ENCODE results near the gene TRPM3.

The TRPM3 gene

DNA sequence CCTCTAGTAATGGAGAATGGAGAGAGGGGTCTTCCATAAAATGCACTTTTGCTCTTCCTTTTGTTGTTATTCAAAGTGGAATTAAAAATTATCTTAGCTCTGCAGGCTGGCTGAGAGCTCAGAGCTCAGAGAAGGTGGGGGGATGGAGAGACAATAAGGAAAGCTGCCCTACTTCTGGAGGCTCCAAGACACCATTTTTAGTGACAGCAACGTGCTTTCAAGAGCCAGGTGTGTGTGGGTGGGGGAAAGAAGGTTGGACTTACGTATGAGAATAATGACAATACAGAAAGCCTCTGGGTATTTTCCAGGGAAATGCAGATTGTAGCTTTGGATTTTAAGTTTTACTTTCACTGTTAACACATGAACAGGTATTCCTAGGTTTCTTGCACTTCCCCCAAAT lies 173.9 kb downstream of the TRPM3 start:
- DNase-seq (ENCODE audit: low read depth) = no peak

GRCh38 chr9:70947086-70947485 lies 174.3 kb downstream of the TRPM3 start:
- DNase-seq (ENCODE audit: low read depth) = no peak

DNA sequence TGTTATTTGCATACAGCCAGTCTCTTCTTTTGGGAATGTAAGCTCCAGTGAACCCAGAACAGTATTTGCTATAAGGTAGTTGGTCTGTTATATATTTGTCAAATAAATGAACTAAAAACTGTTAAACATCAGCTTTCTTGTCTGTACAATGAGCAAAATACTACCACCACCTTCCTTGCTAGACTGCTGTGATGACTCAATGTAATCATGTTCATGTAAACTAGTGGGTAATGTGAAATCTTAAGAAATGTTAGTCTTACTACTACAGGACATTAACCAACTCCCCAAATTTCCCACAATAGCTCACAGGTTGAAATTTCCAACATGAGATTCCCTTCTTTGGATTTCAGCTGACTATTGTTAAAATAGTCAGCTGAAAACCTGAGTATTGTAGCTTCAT lies 176.1 kb downstream of the TRPM3 start:
- DNase-seq (ENCODE audit: low read depth) = no peak

- DNase-seq (ENCODE audit: low read depth) = no peak
These were observed 180.2 kb downstream of the TRPM3 start for GRCh38 chr9:70941191-70941590.

- DNase-seq (ENCODE audit: low read depth) = no peak
These were observed 180.8 kb downstream of the TRPM3 start for GRCh38 chr9:70940605-70941004.

GRCh38 chr9:70936536-70936935 lies 184.9 kb downstream of the TRPM3 start:
- no peak for DNase-seq (ENCODE audit: low read depth)

- peak; percentile 84 for DNase-seq (ENCODE audit: low read depth)
These were observed 185.6 kb downstream of the TRPM3 start for GRCh38 chr9:70935856-70936255.

GRCh38 chr9:70934642-70935041 lies 186.8 kb downstream of the TRPM3 start:
- no peak for DNase-seq (ENCODE audit: low read depth)

DNA sequence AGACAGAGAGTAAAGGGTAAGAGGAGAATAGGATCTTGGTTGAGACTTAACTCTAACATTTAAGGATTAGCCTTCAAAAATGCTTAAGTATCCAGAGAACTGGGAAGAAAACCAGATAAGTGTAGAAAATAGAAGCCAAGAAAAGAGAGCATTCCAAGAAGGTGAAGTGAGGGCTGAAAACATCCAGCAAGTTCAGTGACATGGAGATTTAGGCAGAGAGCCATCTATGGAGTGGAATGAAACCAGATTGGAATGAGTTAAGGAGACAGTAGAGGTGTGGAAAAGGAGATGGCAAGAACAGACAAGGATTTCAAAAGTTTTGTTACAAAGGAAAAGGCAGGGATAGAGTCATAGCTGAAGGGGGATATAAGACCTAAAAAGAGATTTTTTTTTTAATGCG lies 188.1 kb downstream of the TRPM3 start:
- DNase-seq (ENCODE audit: low read depth) = peak; percentile 68

DNA sequence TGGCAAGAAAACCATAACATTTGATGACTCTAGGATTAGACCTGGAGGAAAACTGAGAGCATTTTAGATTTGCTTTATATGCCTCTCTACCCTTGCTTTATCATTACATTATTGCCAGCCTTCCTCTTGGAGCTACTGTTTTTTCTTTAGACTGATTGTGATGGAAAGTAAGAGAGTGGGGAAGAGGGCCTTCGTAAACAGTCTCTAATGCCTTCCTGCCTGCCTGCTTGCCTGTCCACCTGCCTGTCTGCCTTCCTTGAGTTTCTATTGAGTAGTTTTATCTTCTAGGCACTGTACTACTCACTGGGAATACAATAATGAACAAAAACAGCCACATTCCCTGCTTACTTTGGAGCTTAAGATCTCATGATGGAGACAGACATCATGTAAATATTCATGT lies 189.3 kb downstream of the TRPM3 start:
- no peak for DNase-seq (ENCODE audit: low read depth)

DNA sequence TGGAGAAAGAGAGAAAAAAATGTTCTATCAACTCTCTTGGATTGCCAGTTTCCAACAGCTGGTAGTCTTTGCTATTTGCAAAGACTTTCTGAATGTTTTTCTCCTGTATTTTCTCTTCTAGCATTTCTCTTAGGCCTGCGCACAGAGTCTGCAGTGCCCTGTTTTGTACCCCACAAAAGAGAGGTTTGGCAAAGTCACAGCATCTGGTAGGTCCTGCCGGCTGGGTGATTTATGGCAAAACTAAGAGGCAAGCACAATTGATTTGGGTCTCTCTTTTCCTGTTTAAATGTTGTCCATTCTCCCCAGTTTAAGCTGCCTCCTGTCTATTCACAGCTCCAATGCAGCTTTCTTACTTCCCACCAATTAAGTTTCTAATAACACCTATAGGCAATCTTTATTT lies 193.9 kb downstream of the TRPM3 start:
- no peak for DNase-seq (ENCODE audit: low read depth)

DNA sequence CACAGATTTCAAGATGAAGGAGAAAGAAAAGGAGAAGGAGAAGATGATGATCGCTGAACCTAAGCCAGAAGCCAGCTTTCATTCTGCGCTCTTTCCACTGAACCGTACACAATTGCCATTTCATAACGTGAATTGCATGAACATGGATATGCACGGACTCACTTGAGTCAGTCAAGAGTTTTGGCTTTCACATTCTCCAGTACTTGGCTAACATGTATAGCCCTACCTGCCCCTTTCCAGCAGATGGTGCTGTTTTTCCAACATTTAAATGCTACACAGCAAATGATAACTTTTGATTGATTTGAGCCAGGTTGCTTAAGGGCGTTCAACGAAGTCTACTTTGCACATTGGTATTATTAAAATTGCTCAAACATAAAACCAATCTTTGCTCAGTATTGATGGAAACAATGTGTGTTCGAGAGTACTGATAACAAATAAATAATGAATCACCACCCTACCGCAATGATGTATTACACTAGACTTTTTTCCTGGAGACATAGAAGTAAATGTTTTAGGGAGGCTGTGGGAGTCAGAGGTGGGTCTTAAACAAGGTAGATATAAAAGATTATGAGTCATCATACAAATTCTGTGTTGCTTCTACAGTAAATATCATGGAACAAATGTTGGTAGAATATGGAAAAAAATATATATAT lies 196.4 kb downstream of the TRPM3 start:
- DNase-seq (ENCODE audit: low read depth) = peak; percentile 74

GRCh38 chr9:70924380-70924779 lies 197.0 kb downstream of the TRPM3 start:
- DNase-seq (ENCODE audit: low read depth) = peak; percentile 93

GRCh38 chr9:70923961-70924360 lies 197.5 kb downstream of the TRPM3 start:
- DNase-seq (ENCODE audit: low read depth) = no peak

- no peak for DNase-seq (ENCODE audit: low read depth)
These were observed 200.3 kb downstream of the TRPM3 start for GRCh38 chr9:70921136-70921535.

DNA sequence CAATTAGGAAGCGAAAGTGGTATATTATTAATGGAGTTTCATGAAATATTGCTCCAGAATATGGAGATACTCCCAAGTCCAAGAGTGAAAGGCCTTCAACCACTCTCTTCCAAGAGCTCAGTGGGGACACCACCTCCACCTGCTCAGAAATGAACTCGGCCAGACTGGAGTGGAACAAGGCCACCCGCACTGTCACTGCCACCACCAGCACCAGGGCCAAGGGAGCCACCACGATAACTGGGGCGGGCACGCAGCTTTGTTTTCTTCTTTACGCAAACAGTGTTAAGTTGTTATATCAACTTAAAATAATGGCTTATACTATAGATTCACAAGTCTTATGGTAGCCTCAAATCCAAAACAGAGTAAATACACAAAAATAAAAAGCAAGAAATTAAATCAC lies 204.1 kb downstream of the TRPM3 start:
- no peak for DNase-seq (ENCODE audit: low read depth)

GRCh38 chr9:70911791-70912190 lies 209.6 kb downstream of the TRPM3 start:
- DNase-seq (ENCODE audit: low read depth) = no peak

DNA sequence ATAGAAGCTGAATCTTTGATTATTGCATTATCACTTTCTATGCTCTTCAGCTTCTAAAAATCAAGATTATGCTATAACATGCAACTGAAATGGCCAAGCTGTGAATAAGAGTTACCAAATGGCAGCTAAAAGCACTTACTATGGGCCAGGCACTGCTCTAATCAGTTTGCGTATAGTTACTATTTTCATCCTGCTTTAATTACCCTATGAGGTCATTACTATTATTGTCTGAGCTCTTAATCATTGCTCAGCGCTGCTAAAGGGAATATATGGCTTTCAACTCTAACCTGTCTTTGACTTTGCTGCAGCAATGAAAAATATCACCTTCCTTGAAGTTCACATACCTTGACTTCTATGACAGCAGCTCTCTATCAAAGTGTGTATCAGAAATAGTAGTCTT lies 210.8 kb downstream of the TRPM3 start:
- DNase-seq (ENCODE audit: low read depth) = no peak

GRCh38 chr9:70902692-70903131 lies 218.7 kb downstream of the TRPM3 start:
- DNase-seq (ENCODE audit: low read depth) = peak; percentile 95

- no peak for DNase-seq (ENCODE audit: low read depth)
These were observed 219.2 kb downstream of the TRPM3 start for GRCh38 chr9:70902171-70902570.

DNA sequence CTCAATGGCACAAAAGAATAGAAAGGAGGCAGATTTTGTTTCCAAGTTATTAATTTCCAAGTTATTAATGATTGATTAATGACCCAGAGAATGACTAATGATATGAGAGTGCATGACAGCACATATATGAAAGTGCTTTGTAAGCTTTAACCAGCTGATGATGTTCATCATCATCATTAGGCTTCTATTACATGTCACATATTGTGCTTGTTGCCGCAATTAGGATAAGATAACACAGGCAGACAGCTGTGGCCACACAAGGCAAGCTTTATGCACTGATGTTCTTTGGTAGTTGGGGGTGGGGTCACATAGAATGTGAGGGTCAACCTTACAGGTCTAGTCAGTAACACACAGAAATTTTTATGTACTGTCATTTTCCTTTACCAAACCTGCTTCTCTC lies 219.7 kb downstream of the TRPM3 start:
- no peak for DNase-seq (ENCODE audit: low read depth)

DNA sequence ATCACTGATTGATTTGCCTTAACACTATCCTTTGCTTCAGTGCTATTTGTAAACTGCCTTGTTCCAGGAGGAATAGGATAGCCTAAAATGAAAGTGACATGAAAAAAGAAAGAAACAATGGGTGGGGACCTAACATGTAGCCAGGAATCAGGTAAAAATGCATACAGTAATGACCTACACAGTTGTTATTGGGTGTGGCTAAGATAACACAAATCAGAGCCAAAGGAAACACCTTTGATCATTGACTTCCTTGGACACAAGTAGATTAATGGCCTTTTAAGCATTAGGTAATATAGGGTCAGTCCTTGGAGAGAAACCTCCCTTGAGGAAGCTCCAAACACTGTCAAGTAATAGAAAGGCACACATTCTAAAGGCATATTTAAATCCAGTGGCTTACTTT lies 220.4 kb downstream of the TRPM3 start:
- no peak for DNase-seq (ENCODE audit: low read depth)

DNA sequence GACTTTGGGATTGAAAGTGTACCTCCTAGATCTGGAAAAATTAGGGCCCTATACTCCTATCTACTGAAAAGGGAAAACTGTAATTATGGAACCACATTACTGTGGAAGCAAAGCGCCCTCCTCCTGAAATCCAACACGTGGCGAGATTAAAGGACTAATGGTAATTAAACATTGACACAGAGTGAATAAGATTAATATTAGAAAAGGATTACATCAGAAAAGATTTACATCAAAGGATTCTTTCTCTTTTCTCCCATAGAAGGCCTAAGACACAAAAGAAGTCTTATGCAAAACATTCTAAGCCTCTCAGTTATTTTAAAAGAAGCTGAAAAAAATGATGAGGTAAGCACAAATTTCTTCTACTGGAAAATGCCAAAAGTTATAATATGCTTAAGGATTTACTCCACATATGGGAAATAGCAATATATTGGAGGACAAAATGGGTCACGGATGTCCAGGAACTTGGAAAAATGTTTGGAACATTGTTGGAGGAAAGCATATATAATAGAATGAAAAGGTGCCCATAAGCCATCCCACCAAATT lies 227.8 kb downstream of the TRPM3 start:
- no peak for DNase-seq (ENCODE audit: low read depth)

DNA sequence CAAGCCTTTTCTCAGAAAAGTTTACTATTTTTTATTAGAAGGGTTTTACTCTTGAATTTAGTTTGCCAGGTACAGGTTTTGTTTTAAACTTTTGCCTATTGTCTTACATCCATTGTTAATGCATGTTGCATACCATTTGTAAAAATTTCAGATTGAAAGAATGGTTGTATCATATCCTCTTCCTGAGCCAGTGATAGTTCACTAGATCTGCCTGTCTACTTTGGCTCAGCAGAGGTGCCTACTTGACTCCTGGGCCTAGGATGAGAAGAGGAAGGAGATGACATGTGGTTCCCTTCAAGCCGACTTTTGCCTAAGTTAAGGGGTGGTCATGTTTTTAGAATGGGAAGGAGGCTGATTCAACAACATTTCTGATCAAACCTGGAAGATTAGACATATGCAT lies 232.9 kb downstream of the TRPM3 start:
- DNase-seq (ENCODE audit: low read depth) = no peak

All from GM04503 (cell line).